Right lobe of liver (tissue), 4 donors: ENCODE results near the gene SAMD4A.

ENCODE experiments used
- CTCF ChIP-seq, 4 donors: fragments of 200-600 bp in 3 of 4; fragments of 450-650 bp in 1 of 4; IDR thresholded peaks; one replicate each; pipeline versions ENCODE4 v1.5.1 to v1.8.0; 2016 to 2022; ENCODE audit warnings: antibody characterized with exemption in 4 of 4, mild to moderate bottlenecking in 2 of 4
- POLR2A ChIP-seq: fragments of 450-650 bp; IDR thresholded peaks from one replicate; pipeline ENCODE4 v1.6.1; 2017; ENCODE audit warnings: antibody characterized with exemption, mild to moderate bottlenecking
- donor health status: DM: no; HTN: no; CAD: no.
- donor health status: DM: no; HTN: no; CAD: no.
- donor health status: DM: no; HTN: yes; CAD: no.

- no peak for TF ChIP-seq CTCF (IDR thresholded peaks at IDR 0.05)
- TF ChIP-seq POLR2A = no peak
Measured at GRCh38 chr14:54711812-54712464, 145.0 kb downstream of the SAMD4A start.
